IMR-90 (cell line): ENCODE results near the gene ASTN2. TPM values are rescaled to one million over a fixed set of nuclear protein-coding genes. Genes with fewer than 3 reads are reported as not detected.

Experiments
- ATAC-seq: fragments of 200-7000 bp; cut with Tn5 transposase; 2 replicates; pipeline ENCODE4 v1.9.1; 2020; ENCODE audit warnings: low read depth, mild to moderate bottlenecking, moderate library complexity
- BruUV-seq: library from RNA; stranded (reverse); fragments of 400-500 nt; replicated peaks from 2 replicates; lab custom pipeline; 2021; lab: Mats Ljungman, UMichigan
- CTCF ChIA-PET: fragments of 300-600 bp; formaldehyde crosslinking; extraction: SDS; loops from one replicate; lab custom pipeline; 2021; ENCODE audit warnings: antibody characterized with exemption; lab: Yijun Ruan, JAX
- POLR2A ChIA-PET: fragments of 300-600 bp; sonication (Branson Sonifier 250); formaldehyde crosslinking; loops from one replicate; lab custom pipeline; 2022; ENCODE audit warnings: antibody characterized with exemption; ENCODE audit not compliant: unreplicated experiment; lab: Charles Lee
- DNase-seq: peaks from one replicate; pipeline ENCODE4 v3.0.0; 2013
- H2AFZ ChIP-seq: replicated peaks from 2 replicates; pipeline ENCODE3; 2013; ENCODE audit warnings: low read length, mild to moderate bottlenecking; ENCODE audit not compliant: poor library complexity
- H2AK5ac ChIP-seq: 2 replicates; pipeline ENCODE4 v1.6.1; 2013; ENCODE audit warnings: low read depth, low read length, inconsistent platforms
- H2AK9ac ChIP-seq: replicated peaks from 2 replicates; pipeline ENCODE3; 2013; ENCODE audit warnings: mild to moderate bottlenecking, low read depth, low read length, moderate library complexity; ENCODE audit not compliant: poor library complexity
- H2BK120ac ChIP-seq: 2 replicates; pipeline ENCODE4 v1.6.1; 2013; ENCODE audit warnings: low read depth, low read length, inconsistent platforms
- H2BK15ac ChIP-seq: 3 replicates; pipeline ENCODE4 v1.6.1; 2013; ENCODE audit warnings: low read depth, low read length, inconsistent platforms
- H2BK20ac ChIP-seq: 2 replicates; pipeline ENCODE4 v1.6.1; 2013; ENCODE audit warnings: low read depth, mild to moderate bottlenecking, inconsistent platforms, low read length, moderate library complexity
- H2BK5ac ChIP-seq: 2 replicates; pipeline ENCODE4 v1.6.1; 2013; ENCODE audit warnings: mild to moderate bottlenecking, low read depth, low read length, inconsistent platforms; ENCODE audit not compliant: poor library complexity, severe bottlenecking
- H3K14ac ChIP-seq: replicated peaks from 2 replicates; pipeline ENCODE4 v1.6.1; 2013; ENCODE audit warnings: low read depth, low read length, inconsistent platforms
- H3K18ac ChIP-seq: 2 replicates; pipeline ENCODE4 v1.6.1; 2013; ENCODE audit warnings: low read depth, low read length, control low read depth
- H3K23ac ChIP-seq: 2 replicates; pipeline ENCODE4 v1.6.1; 2013; ENCODE audit warnings: low read depth, low read length, inconsistent platforms
- H3K27ac ChIP-seq: 2 replicates; pipeline ENCODE4 v1.5.1; 2013; ENCODE audit warnings: mild to moderate bottlenecking, control low read depth, low read length; ENCODE audit not compliant: insufficient read depth
- H3K27me3 ChIP-seq: 2 replicates; pipeline ENCODE4 v1.6.1; 2013; ENCODE audit warnings: low read length; ENCODE audit not compliant: control insufficient read depth, insufficient read depth
- H3K36me3 ChIP-seq: 2 replicates; pipeline ENCODE4 v1.6.1; 2013; ENCODE audit warnings: low read length, mixed read lengths; ENCODE audit not compliant: control insufficient read depth, insufficient read depth
- H3K4ac ChIP-seq: 2 replicates; pipeline ENCODE4 v1.6.1; 2013; ENCODE audit warnings: low read depth, low read length, inconsistent platforms
- H3K4me1 ChIP-seq: 2 replicates; pipeline ENCODE4 v1.6.1; 2013; ENCODE audit warnings: low read length, mixed read lengths; ENCODE audit not compliant: control insufficient read depth, insufficient read depth
- H3K4me2 ChIP-seq: 2 replicates; pipeline ENCODE4 v1.6.1; 2013; ENCODE audit warnings: low read depth, mild to moderate bottlenecking, control low read depth, low read length, moderate library complexity
- H3K4me3 ChIP-seq: 2 replicates; pipeline ENCODE4 v1.5.1; 2013; ENCODE audit warnings: low read depth, mild to moderate bottlenecking, control low read depth, low read length, moderate library complexity; ENCODE audit not compliant: insufficient read depth
- H3K56ac ChIP-seq: 2 replicates; pipeline ENCODE4 v1.6.1; 2013; ENCODE audit warnings: low read length, inconsistent platforms; ENCODE audit not compliant: insufficient read depth; ENCODE audit errors: extremely low read depth
- H3K79me1 ChIP-seq, 2 experiments: 2 replicates each; pipeline ENCODE4 v1.6.1; 2013; ENCODE audit warnings: low read length in 2 of 2, inconsistent platforms in 1 of 2, low read depth in 1 of 2
- H3K9ac ChIP-seq: 2 replicates; pipeline ENCODE4 v1.6.1; 2013; ENCODE audit warnings: low read depth, low read length, control low read depth
- H3K9me1 ChIP-seq: 2 replicates; pipeline ENCODE4 v1.6.1; 2013; ENCODE audit warnings: low read length, inconsistent platforms; ENCODE audit not compliant: insufficient read depth
- H3K9me3 ChIP-seq: 2 replicates; pipeline ENCODE4 v1.6.1; 2013; ENCODE audit warnings: low read length; ENCODE audit not compliant: control insufficient read depth, insufficient read depth
- H4K20me1 ChIP-seq: 2 replicates; pipeline ENCODE4 v1.6.1; 2013; ENCODE audit warnings: low read length, inconsistent platforms; ENCODE audit not compliant: insufficient read depth
- H4K5ac ChIP-seq: 2 replicates; pipeline ENCODE4 v1.6.1; 2013; ENCODE audit warnings: mild to moderate bottlenecking, low read depth, low read length, control low read depth
- H4K8ac ChIP-seq, 2 experiments: 2 replicates each; pipeline ENCODE4 v1.6.1; 2013; ENCODE audit warnings: low read depth in 2 of 2, low read length in 2 of 2, control low read depth in 1 of 2, inconsistent platforms in 1 of 2
- H4K91ac ChIP-seq: 2 replicates; pipeline ENCODE4 v1.6.1; 2013; ENCODE audit warnings: low read depth, low read length, inconsistent platforms; ENCODE audit not compliant: insufficient read depth
- CEBPB ChIP-seq: IDR thresholded peaks from 2 replicates; pipeline ENCODE4 v1.6.1; 2012; ENCODE audit warnings: low read depth, low read length, improper control_type of control experiment
- MXI1 ChIP-seq: IDR thresholded peaks from 2 replicates; pipeline ENCODE4 v1.6.1; 2012; ENCODE audit warnings: low read depth, mild to moderate bottlenecking, low read length, moderate library complexity, borderline replicate concordance
- POLR2A ChIP-seq: IDR thresholded peaks from 2 replicates; pipeline ENCODE4 v1.6.1; 2012; ENCODE audit warnings: mild to moderate bottlenecking, low read depth, low read length
- RAD21 ChIP-seq: IDR thresholded peaks from 2 replicates; pipeline ENCODE4 v1.6.1; 2012; ENCODE audit warnings: low read length, improper control_type of control experiment
- WGBS, 2 experiments: methylation state at CpG; one replicate each; pipeline versions ENCODE4 v1.1.5 to v1.1.7; 2013; ENCODE audit warnings: missing lambda C conversion rate in 2 of 2; ENCODE audit not compliant: insufficient read length in 1 of 2; ENCODE audit errors: extremely low coverage in 2 of 2; 5-methylcytosine and 5-hydroxymethylcytosine counted together
- dilution Hi-C: fragments of 300-500 bp; cut with HindIII; formaldehyde crosslinking; loops from one replicate; pipeline ENCODE4 v1.14.3; 2018; ENCODE audit warnings: low sequenced_read_pairs; ENCODE audit not compliant: unreplicated experiment
- in situ Hi-C: fragments of 300-500 bp; cut with MboI; formaldehyde crosslinking; loops from 3 replicates; pipeline ENCODE4 v1.14.3; 2019; ENCODE audit warnings: low sequenced_read_pairs, inconsistent platforms, mixed read lengths
- intact Hi-C: fragments of 100-400 bp; cut with micrococcal nuclease; formaldehyde crosslinking; loops from 2 replicates; pipeline ENCODE4 v1.10.0; 2022
- polyA plus RNA-seq, 3 experiments: library from polyadenylated mRNA; depleted of rRNA; stranded (reverse); fragments of >200 nt; gene quantifications; 2 replicates each; pipeline ENCODE4 v1.2.3, GENCODE V29; 2012; ENCODE audit warnings: low replicate concordance in 1 of 3
- total RNA-seq: library from RNA; depleted of rRNA; stranded (reverse); fragments of >200 nt; gene quantifications from 2 replicates; pipeline ENCODE4 v1.2.3, GENCODE V29; 2012
- TF ChIP-seq, protein P1 (sequence below): fragments of 150-350 bp; IDR thresholded peaks from 2 replicates; pipeline ENCODE4 v1.6.1; 2017; ENCODE audit warnings: mild to moderate bottlenecking, antibody characterized with exemption, low read length, low read depth

ASTN2 gene
- total and polyA plus RNA-seq, 2 of the 4 experiments (the other 2 are of a cell fraction): 3.8 to 6.8 TPM

DNA sequence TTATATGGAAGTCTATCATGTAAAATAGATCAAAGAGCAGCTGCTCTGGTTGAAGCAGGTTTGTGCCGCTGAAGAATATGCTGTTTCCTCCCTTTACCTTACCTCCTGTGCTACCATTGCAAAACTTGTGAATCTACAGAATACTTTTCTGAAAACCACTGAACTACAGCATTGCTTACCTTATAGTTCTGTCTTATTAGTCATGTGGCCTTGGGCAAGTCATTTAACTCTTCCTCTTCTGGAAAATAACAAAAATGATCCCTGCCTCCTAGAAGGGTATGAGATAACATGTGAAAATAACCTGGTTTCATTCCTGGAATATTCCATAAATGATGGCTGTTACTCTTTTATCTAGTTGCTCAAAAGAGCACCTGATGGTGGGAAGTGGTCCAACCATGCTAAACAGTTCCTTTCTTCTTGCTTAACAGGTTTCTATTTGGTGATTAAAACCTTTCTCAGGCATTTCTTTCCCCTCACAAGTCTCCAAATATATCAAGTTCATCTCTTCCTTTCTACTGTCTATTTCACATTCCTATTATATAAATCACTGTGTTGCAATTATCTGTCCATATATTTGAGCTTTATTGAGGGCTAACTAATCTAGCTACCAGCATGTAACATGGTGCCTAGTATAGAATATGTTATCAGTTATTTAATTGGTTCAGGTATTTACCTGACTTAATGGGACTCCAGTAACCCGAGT lies 712.8 kb downstream of the ASTN2 start:
- TF ChIP-seq CEBPB (0 out of 2 replicates have a peak, but pooled peaks have one; percentile 22), POLR2A (no peak), RAD21 (no peak), MXI1 (no peak)
- TF ChIP-seq, protein P1, sequence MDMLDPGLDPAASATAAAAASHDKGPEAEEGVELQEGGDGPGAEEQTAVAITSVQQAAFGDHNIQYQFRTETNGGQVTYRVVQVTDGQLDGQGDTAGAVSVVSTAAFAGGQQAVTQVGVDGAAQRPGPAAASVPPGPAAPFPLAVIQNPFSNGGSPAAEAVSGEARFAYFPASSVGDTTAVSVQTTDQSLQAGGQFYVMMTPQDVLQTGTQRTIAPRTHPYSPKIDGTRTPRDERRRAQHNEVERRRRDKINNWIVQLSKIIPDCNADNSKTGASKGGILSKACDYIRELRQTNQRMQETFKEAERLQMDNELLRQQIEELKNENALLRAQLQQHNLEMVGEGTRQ: no peak
- Histone ChIP-seq H3K18ac (no peak overlapping the region), H3K27me3 (no peaks in the 10 kb centered on the region), H2BK120ac (no peak overlapping the region), H3K4ac (no peak overlapping the region), H3K9me3 (no peaks in the 10 kb centered on the region), H2AK9ac (no peak overlapping the region), H3K4me2 (no peak overlapping the region), H3K36me3 (peaks cover 25% of the 10 kb centered on the region), H2BK5ac (no peak overlapping the region), H3K79me1 (peaks cover 34 to 55% of the 10 kb centered on the region in 2 experiments), H4K5ac (no peak overlapping the region), H2BK15ac (no peak overlapping the region), H4K91ac (no peak overlapping the region), H2AFZ (no peak overlapping the region), H2AK5ac (no peak overlapping the region), H3K9ac (no peak overlapping the region), H4K8ac (no peak overlapping the region), H3K14ac (no peak overlapping the region), H2BK20ac (no peak overlapping the region), H3K9me1 (peaks cover 26% of the 10 kb centered on the region), H3K27ac (no peak overlapping the region), H3K23ac (no peak overlapping the region), H3K4me3 (no peak overlapping the region), H3K4me1 (peaks cover 9% of the 10 kb centered on the region), H3K56ac (no peak overlapping the region), H4K20me1 (peaks cover 55% of the 10 kb centered on the region)
- in situ Hi-C loops: no loop called here
- ChIA-PET CTCF (no interaction called here), POLR2A (interaction anchor here (0.5 kb wide), 1 partner anchor 54 kb away, joined by 3 read pairs; no protein-coding TSS in a partner anchor)
- BruUV-seq: no TSS peak
- dilution Hi-C loops: no loop called here
- WGBS, 2 experiments: no CpG with 5 or more reads among the region's 2 CpGs
- no peak for ATAC-seq
- intact Hi-C loops: no loop called here
- no peak for DNase-seq
